IMR-90 (cell line): Measurements from ENCODE around the gene GNG12. TPM values are rescaled to one million over a fixed set of nuclear protein-coding genes. Genes with fewer than 3 reads are reported as not detected.

ENCODE experiments used
- ATAC-seq: fragments of 200-7000 bp; cut with Tn5 transposase; 2 replicates; pipeline ENCODE4 v1.9.1; 2020; ENCODE audit warnings: low read depth, mild to moderate bottlenecking, moderate library complexity
- BruUV-seq: library from RNA; stranded (reverse); fragments of 400-500 nt; replicated peaks from 2 replicates; lab custom pipeline; 2021; lab: Mats Ljungman, UMichigan
- CTCF ChIA-PET: fragments of 300-600 bp; formaldehyde crosslinking; extraction: SDS; loops from one replicate; lab custom pipeline; 2021; ENCODE audit warnings: antibody characterized with exemption; lab: Yijun Ruan, JAX
- POLR2A ChIA-PET: fragments of 300-600 bp; sonication (Branson Sonifier 250); formaldehyde crosslinking; loops from one replicate; lab custom pipeline; 2022; ENCODE audit warnings: antibody characterized with exemption; ENCODE audit not compliant: unreplicated experiment; lab: Charles Lee
- DNase-seq: peaks from one replicate; pipeline ENCODE4 v3.0.0; 2013
- H2AFZ ChIP-seq: replicated peaks from 2 replicates; pipeline ENCODE3; 2013; ENCODE audit warnings: low read length, mild to moderate bottlenecking; ENCODE audit not compliant: poor library complexity
- H2AK5ac ChIP-seq: 2 replicates; pipeline ENCODE4 v1.6.1; 2013; ENCODE audit warnings: low read depth, low read length, inconsistent platforms
- H2AK9ac ChIP-seq: replicated peaks from 2 replicates; pipeline ENCODE3; 2013; ENCODE audit warnings: mild to moderate bottlenecking, low read depth, low read length, moderate library complexity; ENCODE audit not compliant: poor library complexity
- H2BK120ac ChIP-seq: 2 replicates; pipeline ENCODE4 v1.6.1; 2013; ENCODE audit warnings: low read depth, low read length, inconsistent platforms
- H2BK15ac ChIP-seq: 3 replicates; pipeline ENCODE4 v1.6.1; 2013; ENCODE audit warnings: low read depth, low read length, inconsistent platforms
- H2BK20ac ChIP-seq: 2 replicates; pipeline ENCODE4 v1.6.1; 2013; ENCODE audit warnings: low read depth, mild to moderate bottlenecking, inconsistent platforms, low read length, moderate library complexity
- H2BK5ac ChIP-seq: 2 replicates; pipeline ENCODE4 v1.6.1; 2013; ENCODE audit warnings: mild to moderate bottlenecking, low read depth, low read length, inconsistent platforms; ENCODE audit not compliant: poor library complexity, severe bottlenecking
- H3K14ac ChIP-seq: replicated peaks from 2 replicates; pipeline ENCODE4 v1.6.1; 2013; ENCODE audit warnings: low read depth, low read length, inconsistent platforms
- H3K18ac ChIP-seq: 2 replicates; pipeline ENCODE4 v1.6.1; 2013; ENCODE audit warnings: low read depth, low read length, control low read depth
- H3K23ac ChIP-seq: 2 replicates; pipeline ENCODE4 v1.6.1; 2013; ENCODE audit warnings: low read depth, low read length, inconsistent platforms
- H3K27ac ChIP-seq: 2 replicates; pipeline ENCODE4 v1.5.1; 2013; ENCODE audit warnings: mild to moderate bottlenecking, control low read depth, low read length; ENCODE audit not compliant: insufficient read depth
- H3K27me3 ChIP-seq: 2 replicates; pipeline ENCODE4 v1.6.1; 2013; ENCODE audit warnings: low read length; ENCODE audit not compliant: control insufficient read depth, insufficient read depth
- H3K36me3 ChIP-seq: 2 replicates; pipeline ENCODE4 v1.6.1; 2013; ENCODE audit warnings: low read length, mixed read lengths; ENCODE audit not compliant: control insufficient read depth, insufficient read depth
- H3K4ac ChIP-seq: 2 replicates; pipeline ENCODE4 v1.6.1; 2013; ENCODE audit warnings: low read depth, low read length, inconsistent platforms
- H3K4me1 ChIP-seq: 2 replicates; pipeline ENCODE4 v1.6.1; 2013; ENCODE audit warnings: low read length, mixed read lengths; ENCODE audit not compliant: control insufficient read depth, insufficient read depth
- H3K4me2 ChIP-seq: 2 replicates; pipeline ENCODE4 v1.6.1; 2013; ENCODE audit warnings: low read depth, mild to moderate bottlenecking, control low read depth, low read length, moderate library complexity
- H3K4me3 ChIP-seq: 2 replicates; pipeline ENCODE4 v1.5.1; 2013; ENCODE audit warnings: low read depth, mild to moderate bottlenecking, control low read depth, low read length, moderate library complexity; ENCODE audit not compliant: insufficient read depth
- H3K56ac ChIP-seq: 2 replicates; pipeline ENCODE4 v1.6.1; 2013; ENCODE audit warnings: low read length, inconsistent platforms; ENCODE audit not compliant: insufficient read depth; ENCODE audit errors: extremely low read depth
- H3K79me1 ChIP-seq, 2 experiments: 2 replicates each; pipeline ENCODE4 v1.6.1; 2013; ENCODE audit warnings: low read length in 2 of 2, inconsistent platforms in 1 of 2, low read depth in 1 of 2
- H3K9ac ChIP-seq: 2 replicates; pipeline ENCODE4 v1.6.1; 2013; ENCODE audit warnings: low read depth, low read length, control low read depth
- H3K9me1 ChIP-seq: 2 replicates; pipeline ENCODE4 v1.6.1; 2013; ENCODE audit warnings: low read length, inconsistent platforms; ENCODE audit not compliant: insufficient read depth
- H3K9me3 ChIP-seq: 2 replicates; pipeline ENCODE4 v1.6.1; 2013; ENCODE audit warnings: low read length; ENCODE audit not compliant: control insufficient read depth, insufficient read depth
- H4K20me1 ChIP-seq: 2 replicates; pipeline ENCODE4 v1.6.1; 2013; ENCODE audit warnings: low read length, inconsistent platforms; ENCODE audit not compliant: insufficient read depth
- H4K5ac ChIP-seq: 2 replicates; pipeline ENCODE4 v1.6.1; 2013; ENCODE audit warnings: mild to moderate bottlenecking, low read depth, low read length, control low read depth
- H4K8ac ChIP-seq, 2 experiments: 2 replicates each; pipeline ENCODE4 v1.6.1; 2013; ENCODE audit warnings: low read depth in 2 of 2, low read length in 2 of 2, control low read depth in 1 of 2, inconsistent platforms in 1 of 2
- H4K91ac ChIP-seq: 2 replicates; pipeline ENCODE4 v1.6.1; 2013; ENCODE audit warnings: low read depth, low read length, inconsistent platforms; ENCODE audit not compliant: insufficient read depth
- MXI1 ChIP-seq: IDR thresholded peaks from 2 replicates; pipeline ENCODE4 v1.6.1; 2012; ENCODE audit warnings: low read depth, mild to moderate bottlenecking, low read length, moderate library complexity, borderline replicate concordance
- USF2 ChIP-seq: fragments of 150-350 bp; IDR thresholded peaks from 2 replicates; pipeline ENCODE4 v1.6.1; 2017; ENCODE audit warnings: mild to moderate bottlenecking, antibody characterized with exemption, low read length, low read depth
- WGBS, 2 experiments: methylation state at CpG; one replicate each; pipeline versions ENCODE4 v1.1.5 to v1.1.7; 2013; ENCODE audit warnings: missing lambda C conversion rate in 2 of 2; ENCODE audit not compliant: insufficient read length in 1 of 2; ENCODE audit errors: extremely low coverage in 2 of 2; 5-methylcytosine and 5-hydroxymethylcytosine counted together
- dilution Hi-C: fragments of 300-500 bp; cut with HindIII; formaldehyde crosslinking; loops from one replicate; pipeline ENCODE4 v1.14.3; 2018; ENCODE audit warnings: low sequenced_read_pairs; ENCODE audit not compliant: unreplicated experiment
- in situ Hi-C: fragments of 300-500 bp; cut with MboI; formaldehyde crosslinking; loops from 3 replicates; pipeline ENCODE4 v1.14.3; 2019; ENCODE audit warnings: low sequenced_read_pairs, inconsistent platforms, mixed read lengths
- intact Hi-C: fragments of 100-400 bp; cut with micrococcal nuclease; formaldehyde crosslinking; loops from 2 replicates; pipeline ENCODE4 v1.10.0; 2022
- polyA plus RNA-seq, 3 experiments: library from polyadenylated mRNA; depleted of rRNA; stranded (reverse); fragments of >200 nt; gene quantifications; 2 replicates each; pipeline ENCODE4 v1.2.3, GENCODE V29; 2012; ENCODE audit warnings: low replicate concordance in 1 of 3
- total RNA-seq: library from RNA; depleted of rRNA; stranded (reverse); fragments of >200 nt; gene quantifications from 2 replicates; pipeline ENCODE4 v1.2.3, GENCODE V29; 2012

GNG12 gene
- total and polyA plus RNA-seq, 2 of the 4 experiments (the other 2 are of a cell fraction) = 92.3 to 132 TPM

DNA sequence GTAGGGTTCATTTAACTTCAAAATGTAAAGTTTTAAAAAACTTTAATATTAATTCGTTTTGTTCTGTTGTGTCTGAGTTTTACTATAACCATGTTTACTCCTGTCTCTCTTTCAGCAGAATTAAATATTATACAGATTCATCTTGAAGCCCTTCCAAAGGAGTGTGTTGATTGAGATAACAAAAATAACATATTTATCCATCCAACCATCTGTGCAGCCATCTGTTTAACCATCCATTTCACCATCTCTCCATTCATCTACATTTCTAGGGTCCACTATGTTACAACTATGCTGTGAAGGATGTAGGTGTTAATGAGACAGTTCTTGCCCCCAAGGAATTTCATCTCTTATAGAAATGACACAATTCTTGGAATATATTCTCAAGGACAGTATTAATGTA is 36.0 kb upstream of the GNG12 start:
- Histone ChIP-seq H3K27ac (no peak overlapping the region), H3K9me1 (no peaks in the 10 kb centered on the region), H2BK20ac (no peak overlapping the region), H3K4me2 (no peak overlapping the region), H3K36me3 (no peaks in the 10 kb centered on the region), H2BK5ac (no peak overlapping the region), H2BK120ac (no peak overlapping the region), H3K79me1 (no peaks in the 10 kb centered on the region), H3K14ac (no peak overlapping the region), H2AK9ac (no peak overlapping the region), H3K4ac (no peak overlapping the region), H2AFZ (no peak overlapping the region), H2AK5ac (no peak overlapping the region), H3K4me3 (no peak overlapping the region), H4K91ac (no peak overlapping the region), H4K5ac (no peak overlapping the region), H3K23ac (no peak overlapping the region), H3K27me3 (no peaks in the 10 kb centered on the region), H3K9me3 (no peaks in the 10 kb centered on the region), H2BK15ac (no peak overlapping the region), H3K18ac (no peak overlapping the region), H3K56ac (no peak overlapping the region; the same call in 1 of the 2 replicates), H4K20me1 (no peaks in the 10 kb centered on the region), H3K9ac (no peak overlapping the region), H3K4me1 (no peaks in the 10 kb centered on the region), H4K8ac (no peak overlapping the region)
- no CpG with 5 or more reads among the region's 1 CpG for WGBS, 2 experiments
- BruUV-seq = no TSS peak
- TF ChIP-seq MXI1 = no peak
- TF ChIP-seq USF2 = no peak
- dilution Hi-C loops (no loop called here), intact Hi-C loops (no loop called here), in situ Hi-C loops (no loop called here)
- ChIA-PET CTCF (interaction anchor here (1.1 kb wide), 1 partner anchor 11 kb away, joined by 3 read pairs; no protein-coding TSS in a partner anchor), POLR2A (no interaction called here)
- ATAC-seq = no peak
- DNase-seq = no peak
